ENCODE results near the gene MBNL2.

DNA sequence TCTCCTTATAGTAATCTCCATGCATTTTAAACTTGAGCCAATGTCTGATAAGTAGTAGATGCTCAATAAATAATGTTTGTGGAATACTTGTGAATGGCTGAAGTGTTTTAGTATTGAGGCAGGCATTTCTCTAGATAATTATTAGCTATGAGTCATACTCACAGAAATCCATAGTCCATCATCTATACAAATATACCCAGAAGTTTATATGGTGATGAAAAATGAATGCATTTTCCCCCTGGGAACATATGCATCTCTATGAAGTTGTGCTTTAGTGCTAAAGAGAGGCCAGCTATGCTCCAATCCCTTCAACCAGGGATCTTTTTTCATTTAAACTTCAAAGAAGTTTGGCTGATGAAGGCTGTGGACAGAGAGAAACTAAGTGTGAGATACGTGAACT is 17.2 kb downstream of the MBNL2 start:
- no peak for TF ChIP-seq CTCF (IDR thresholded peaks at IDR 0.05)
- no peak for TF ChIP-seq POLR2A (IDR thresholded peaks at IDR 0.05)
